ENCODE results near the gene RXFP4.

DNA sequence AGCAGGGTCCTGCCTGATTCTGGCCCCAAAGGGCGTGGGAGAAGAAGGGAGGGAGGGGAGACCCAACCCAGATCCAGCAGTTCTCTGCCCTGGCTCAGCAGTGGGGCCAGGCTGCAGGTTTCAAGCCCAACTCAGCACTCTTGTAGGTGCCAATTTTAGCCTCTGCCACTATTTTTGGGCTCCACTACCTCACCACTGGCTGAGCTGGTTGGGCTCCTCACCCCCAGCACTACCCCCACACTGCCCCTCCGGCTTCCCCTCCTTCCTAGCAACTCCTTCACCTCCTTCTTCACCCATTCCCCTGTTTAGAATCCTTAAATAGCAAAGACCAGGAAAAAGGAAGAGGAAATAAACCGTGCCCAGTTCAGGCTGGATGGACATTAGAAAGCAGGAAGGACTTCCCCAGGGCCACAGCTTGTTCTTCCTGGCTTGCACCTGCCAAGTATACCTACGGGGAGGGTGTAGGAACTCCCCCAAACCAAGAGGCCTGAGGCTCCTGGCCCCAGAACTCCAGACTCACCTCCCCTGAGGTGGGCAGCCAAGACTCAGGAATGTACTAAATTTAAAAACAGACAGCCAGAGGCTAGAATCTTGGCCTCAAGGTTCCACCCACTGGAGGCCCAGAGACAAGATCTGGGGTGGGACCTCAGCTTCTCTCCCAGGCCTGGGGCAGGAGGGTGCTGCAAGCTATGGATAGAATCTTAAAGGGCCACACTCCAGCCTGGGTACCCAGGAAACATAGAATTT, 38.3 kb downstream of the RXFP4 start:
- TF ChIP-seq CTCF (IDR thresholded peaks at IDR 0.05) (no peak), POLR2A (IDR thresholded peaks at IDR 0.05; ENCODE audit: low read length) (no peak), USF2 (IDR thresholded peaks at IDR 0.05) (no peak), SREBF2 (IDR thresholded peaks at IDR 0.05) (no peak), SMC3 (IDR thresholded peaks at IDR 0.05) (no peak), MYC (IDR thresholded peaks at IDR 0.05; ENCODE audit: borderline replicate concordance, low read length) (no peak), REST (IDR thresholded peaks at IDR 0.05) (no peak)
